ENCODE results near the gene IRF2BP1. TPM values are rescaled to one million over a fixed set of nuclear protein-coding genes. Genes with fewer than 3 reads are reported as not detected.

Gene IRF2BP1
- polyA plus RNA-seq, 2 of the 4 experiments (the other 2 are of a cell fraction), result 10.9 to 23.1 TPM

DNA sequence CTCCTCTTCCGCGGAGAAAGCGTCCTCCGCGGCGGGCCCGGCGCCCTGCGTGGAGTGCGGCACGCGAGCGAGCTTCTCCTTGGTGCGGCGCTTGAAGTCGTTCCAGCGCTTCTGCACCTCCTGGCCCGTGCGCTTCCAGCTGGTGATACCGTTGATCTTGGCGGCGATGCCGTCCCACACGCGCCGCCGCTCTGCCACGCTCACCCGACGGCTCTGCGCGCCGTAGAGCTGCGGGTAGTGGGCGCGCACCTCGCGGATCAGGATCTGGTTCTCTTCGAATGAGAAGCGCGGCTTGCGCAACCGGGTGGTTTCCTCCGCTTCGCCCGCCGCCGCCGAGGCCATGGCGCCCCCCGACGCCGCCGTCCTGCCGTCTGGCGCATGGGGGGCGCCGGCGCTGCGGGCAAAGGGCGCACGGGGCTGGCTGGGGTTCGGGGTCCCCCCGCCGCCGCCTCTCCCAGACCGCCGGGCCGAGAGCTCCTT is 15.5 kb upstream of the IRF2BP1 start:
- peak overlapping the region; percentile 97 for H3K4me2 ChIP-seq
- CTCF ChIA-PET, result interaction anchor here (1.1 to 5.2 kb wide), 11 partner anchors 9 to 176 kb away, joined by 3 to 29 read pairs (median 10); partner anchors contain the start of genes FOXA3, IRF2BP1, NANOS2 and SYMPK
- no peak for DNase-seq (ENCODE audit: low read depth in 1 of 2, low spot score in 1 of 2)
- TF ChIP-seq, protein P1, sequence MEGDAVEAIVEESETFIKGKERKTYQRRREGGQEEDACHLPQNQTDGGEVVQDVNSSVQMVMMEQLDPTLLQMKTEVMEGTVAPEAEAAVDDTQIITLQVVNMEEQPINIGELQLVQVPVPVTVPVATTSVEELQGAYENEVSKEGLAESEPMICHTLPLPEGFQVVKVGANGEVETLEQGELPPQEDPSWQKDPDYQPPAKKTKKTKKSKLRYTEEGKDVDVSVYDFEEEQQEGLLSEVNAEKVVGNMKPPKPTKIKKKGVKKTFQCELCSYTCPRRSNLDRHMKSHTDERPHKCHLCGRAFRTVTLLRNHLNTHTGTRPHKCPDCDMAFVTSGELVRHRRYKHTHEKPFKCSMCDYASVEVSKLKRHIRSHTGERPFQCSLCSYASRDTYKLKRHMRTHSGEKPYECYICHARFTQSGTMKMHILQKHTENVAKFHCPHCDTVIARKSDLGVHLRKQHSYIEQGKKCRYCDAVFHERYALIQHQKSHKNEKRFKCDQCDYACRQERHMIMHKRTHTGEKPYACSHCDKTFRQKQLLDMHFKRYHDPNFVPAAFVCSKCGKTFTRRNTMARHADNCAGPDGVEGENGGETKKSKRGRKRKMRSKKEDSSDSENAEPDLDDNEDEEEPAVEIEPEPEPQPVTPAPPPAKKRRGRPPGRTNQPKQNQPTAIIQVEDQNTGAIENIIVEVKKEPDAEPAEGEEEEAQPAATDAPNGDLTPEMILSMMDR (IDR thresholded peaks at IDR 0.05), result no peak
- TF ChIP-seq CEBPB (IDR thresholded peaks at IDR 0.05) (peak; percentile 61 to 74; a peak in 2 of 4 replicates), RAD21 (conservative IDR thresholded peaks at IDR 0.05 in 1 of 2, IDR thresholded peaks at IDR 0.05 in 1 of 2) (no peak), MYC (IDR thresholded peaks at IDR 0.05; ENCODE audit: borderline replicate concordance, low read length) (no peak), SMC3 (IDR thresholded peaks at IDR 0.05) (no peak)
- TF ChIP-seq, protein P2, sequence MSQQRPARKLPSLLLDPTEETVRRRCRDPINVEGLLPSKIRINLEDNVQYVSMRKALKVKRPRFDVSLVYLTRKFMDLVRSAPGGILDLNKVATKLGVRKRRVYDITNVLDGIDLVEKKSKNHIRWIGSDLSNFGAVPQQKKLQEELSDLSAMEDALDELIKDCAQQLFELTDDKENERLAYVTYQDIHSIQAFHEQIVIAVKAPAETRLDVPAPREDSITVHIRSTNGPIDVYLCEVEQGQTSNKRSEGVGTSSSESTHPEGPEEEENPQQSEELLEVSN (IDR thresholded peaks at IDR 0.05; ENCODE audit: borderline replicate concordance, low read depth), result no peak
- TF ChIP-seq, protein P3, sequence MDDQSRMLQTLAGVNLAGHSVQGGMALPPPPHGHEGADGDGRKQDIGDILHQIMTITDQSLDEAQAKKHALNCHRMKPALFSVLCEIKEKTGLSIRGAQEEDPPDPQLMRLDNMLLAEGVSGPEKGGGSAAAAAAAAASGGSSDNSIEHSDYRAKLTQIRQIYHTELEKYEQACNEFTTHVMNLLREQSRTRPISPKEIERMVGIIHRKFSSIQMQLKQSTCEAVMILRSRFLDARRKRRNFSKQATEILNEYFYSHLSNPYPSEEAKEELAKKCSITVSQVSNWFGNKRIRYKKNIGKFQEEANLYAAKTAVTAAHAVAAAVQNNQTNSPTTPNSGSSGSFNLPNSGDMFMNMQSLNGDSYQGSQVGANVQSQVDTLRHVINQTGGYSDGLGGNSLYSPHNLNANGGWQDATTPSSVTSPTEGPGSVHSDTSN (IDR thresholded peaks at IDR 0.05), result no peak
- FAIRE-seq, result no peak
- peak overlapping the region; percentile 89 to 93 for H3K27ac ChIP-seq
- 85% methylated on average over 45 of the region's 69 CpGs for WGBS (ENCODE audit: missing lambda C conversion rate)
- POLR2A ChIA-PET, result interaction anchor here (1.8 kb wide), 1 partner anchor 51 kb away, joined by 9 read pairs; no protein-coding TSS in a partner anchor
- peak overlapping the region; percentile 78 for H3K4me3 ChIP-seq
- no peaks in the 10 kb centered on the region for H3K9me3 ChIP-seq
- peaks cover 17% of the 10 kb centered on the region for H3K4me1 ChIP-seq
- no peak for ATAC-seq

DNA sequence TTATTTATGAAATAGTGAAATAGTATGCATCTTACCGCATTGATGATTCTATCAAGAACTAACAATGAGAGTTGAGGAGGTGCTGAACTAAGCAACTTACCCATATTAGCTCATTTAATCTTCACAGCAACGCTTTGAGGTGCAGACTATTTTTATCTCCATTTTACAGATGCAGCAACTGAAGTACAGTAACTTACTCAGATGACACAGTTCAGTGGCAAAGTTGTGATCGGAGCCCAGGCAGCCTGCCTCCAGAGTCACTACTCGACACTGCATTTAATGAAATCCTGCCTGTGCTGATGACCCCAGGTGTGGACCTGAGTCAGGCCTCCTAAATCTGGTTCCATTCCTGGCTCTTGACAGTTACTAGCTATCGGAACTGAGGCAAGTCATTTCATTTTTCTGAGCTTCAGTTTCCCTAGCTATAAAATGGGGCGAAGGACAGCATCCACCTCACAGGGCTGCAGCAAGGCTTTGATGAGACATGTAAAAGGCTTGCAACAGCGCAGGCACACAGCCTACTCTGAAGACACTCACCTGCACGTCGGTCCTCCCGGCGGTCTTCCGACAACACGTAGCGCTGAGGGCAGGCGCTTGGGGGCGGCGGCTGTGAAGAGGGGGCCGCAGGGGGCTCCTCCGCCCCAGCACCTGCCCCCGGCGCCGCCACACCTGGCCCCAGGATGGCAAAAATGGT is 14.9 kb upstream of the IRF2BP1 start:
- no peak for FAIRE-seq
- CTCF ChIA-PET, result interaction anchor here (0.9 to 5.2 kb wide), 9 partner anchors 8 to 176 kb away, joined by 3 to 29 read pairs (median 7); partner anchors contain the start of genes FOXA3, IRF2BP1 and SYMPK
- H3K27ac ChIP-seq, result peak overlapping the region in 1 of 2 experiments; percentile 93; a peak in 3 of 6 replicates
- no peak for ATAC-seq
- 90% methylated on average over 22 of the region's 22 CpGs for WGBS (ENCODE audit: missing lambda C conversion rate)
- H3K9me3 ChIP-seq, result no peaks in the 10 kb centered on the region
- peak overlapping the region; percentile 78 for H3K4me3 ChIP-seq
- POLR2A ChIA-PET, result no interaction called here
- peak overlapping the region; percentile 97 for H3K4me2 ChIP-seq
- H3K4me1 ChIP-seq, result peaks cover 17% of the 10 kb centered on the region
- DNase-seq (ENCODE audit: low read depth in 1 of 2, low spot score in 1 of 2), result no peak
- TF ChIP-seq HDAC2 (IDR thresholded peaks at IDR 0.05) (no peak), FOSB (CRISPR knock-in tag; IDR thresholded peaks at IDR 0.05) (no peak), MAZ (IDR thresholded peaks at IDR 0.05; ENCODE audit: borderline replicate concordance, low read depth, low read length) (no peak), RAD21 (conservative IDR thresholded peaks at IDR 0.05 in 1 of 2, IDR thresholded peaks at IDR 0.05 in 1 of 2) (no peak), CHD2 (IDR thresholded peaks at IDR 0.05; ENCODE audit: low read length, partially characterized antibody) (no peak), RFX5 (IDR thresholded peaks at IDR 0.05) (no peak), TP53 (CRISPR knock-in tag; IDR thresholded peaks at IDR 0.05) (no peak), NR3C1 (IDR thresholded peaks at IDR 0.05) (no peak), EP300 (IDR thresholded peaks at IDR 0.05) (no peak), CEBPB (IDR thresholded peaks at IDR 0.05) (no peak), RCOR1 (IDR thresholded peaks at IDR 0.05; ENCODE audit: low read depth, low read length) (no peak), POLR2AphosphoS2 (conservative IDR thresholded peaks at IDR 0.05; ENCODE audit: low read length) (no peak), EHMT2 (IDR thresholded peaks at IDR 0.05; ENCODE audit: low read depth) (no peak), PHF8 (IDR thresholded peaks at IDR 0.05; ENCODE audit: borderline replicate concordance, low read depth) (no peak), CHD4 (IDR thresholded peaks at IDR 0.05; ENCODE audit: borderline replicate concordance) (no peak)
- TF ChIP-seq, protein P4, sequence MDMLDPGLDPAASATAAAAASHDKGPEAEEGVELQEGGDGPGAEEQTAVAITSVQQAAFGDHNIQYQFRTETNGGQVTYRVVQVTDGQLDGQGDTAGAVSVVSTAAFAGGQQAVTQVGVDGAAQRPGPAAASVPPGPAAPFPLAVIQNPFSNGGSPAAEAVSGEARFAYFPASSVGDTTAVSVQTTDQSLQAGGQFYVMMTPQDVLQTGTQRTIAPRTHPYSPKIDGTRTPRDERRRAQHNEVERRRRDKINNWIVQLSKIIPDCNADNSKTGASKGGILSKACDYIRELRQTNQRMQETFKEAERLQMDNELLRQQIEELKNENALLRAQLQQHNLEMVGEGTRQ (IDR thresholded peaks at IDR 0.05), result no peak
- TF ChIP-seq, protein P5, sequence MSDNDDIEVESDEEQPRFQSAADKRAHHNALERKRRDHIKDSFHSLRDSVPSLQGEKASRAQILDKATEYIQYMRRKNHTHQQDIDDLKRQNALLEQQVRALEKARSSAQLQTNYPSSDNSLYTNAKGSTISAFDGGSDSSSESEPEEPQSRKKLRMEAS (IDR thresholded peaks at IDR 0.05), result no peak
- TF ChIP-seq, protein P6, sequence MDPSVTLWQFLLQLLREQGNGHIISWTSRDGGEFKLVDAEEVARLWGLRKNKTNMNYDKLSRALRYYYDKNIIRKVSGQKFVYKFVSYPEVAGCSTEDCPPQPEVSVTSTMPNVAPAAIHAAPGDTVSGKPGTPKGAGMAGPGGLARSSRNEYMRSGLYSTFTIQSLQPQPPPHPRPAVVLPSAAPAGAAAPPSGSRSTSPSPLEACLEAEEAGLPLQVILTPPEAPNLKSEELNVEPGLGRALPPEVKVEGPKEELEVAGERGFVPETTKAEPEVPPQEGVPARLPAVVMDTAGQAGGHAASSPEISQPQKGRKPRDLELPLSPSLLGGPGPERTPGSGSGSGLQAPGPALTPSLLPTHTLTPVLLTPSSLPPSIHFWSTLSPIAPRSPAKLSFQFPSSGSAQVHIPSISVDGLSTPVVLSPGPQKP (IDR thresholded peaks at IDR 0.05; ENCODE audit: low read depth, low read length), result no peak

All from A549 (cell line).